Keratinocyte (primary cell): Measurements from ENCODE around the gene KRTAP4-6.
"Not testable (repeated sequence)": the region's sequence is repeated elsewhere in the genome, so short reads cannot be mapped to it uniquely, and the experiment has no call there.

Experiments used
- CTCF ChIP-seq, 3 experiments: IDR thresholded peaks in 1 of 3; conservative IDR thresholded peaks in 1 of 3; optimal IDR thresholded peaks in 1 of 3; 2 replicates in 2 of 3; 3 replicates in 1 of 3; pipeline versions ENCODE3 to v1.5.1; 2011; ENCODE audit warnings: low read length in 3 of 3, mild to moderate bottlenecking in 3 of 3, moderate library complexity in 2 of 3, control low read depth in 1 of 3, inconsistent platforms in 1 of 3; ENCODE audit not compliant: insufficient read depth in 2 of 3; ENCODE audit errors: extremely low read depth in 1 of 3
- EZH2 ChIP-seq: IDR thresholded peaks from one replicate; pipeline ENCODE4 v1.6.1; 2012; ENCODE audit warnings: inconsistent platforms, mild to moderate bottlenecking, low read length, moderate library complexity

GRCh38 chr17:41189837-41190318 is 49.5 kb upstream of the KRTAP4-6 start, which contains the start of gene KRTAP9-1:
- TF ChIP-seq CTCF (optimal IDR thresholded peaks at IDR 0.05 in 1 of 3, IDR thresholded peaks at IDR 0.05 in 1 of 3, conservative IDR thresholded peaks at IDR 0.05 in 1 of 3; ENCODE audit: extremely low read depth in 1 of 3, insufficient read depth in 2 of 3, low read length in 3 of 3); EZH2: not testable (repeated sequence)
